ENCODE results near the gene LYSMD4.

LYSMD4 gene

DNA sequence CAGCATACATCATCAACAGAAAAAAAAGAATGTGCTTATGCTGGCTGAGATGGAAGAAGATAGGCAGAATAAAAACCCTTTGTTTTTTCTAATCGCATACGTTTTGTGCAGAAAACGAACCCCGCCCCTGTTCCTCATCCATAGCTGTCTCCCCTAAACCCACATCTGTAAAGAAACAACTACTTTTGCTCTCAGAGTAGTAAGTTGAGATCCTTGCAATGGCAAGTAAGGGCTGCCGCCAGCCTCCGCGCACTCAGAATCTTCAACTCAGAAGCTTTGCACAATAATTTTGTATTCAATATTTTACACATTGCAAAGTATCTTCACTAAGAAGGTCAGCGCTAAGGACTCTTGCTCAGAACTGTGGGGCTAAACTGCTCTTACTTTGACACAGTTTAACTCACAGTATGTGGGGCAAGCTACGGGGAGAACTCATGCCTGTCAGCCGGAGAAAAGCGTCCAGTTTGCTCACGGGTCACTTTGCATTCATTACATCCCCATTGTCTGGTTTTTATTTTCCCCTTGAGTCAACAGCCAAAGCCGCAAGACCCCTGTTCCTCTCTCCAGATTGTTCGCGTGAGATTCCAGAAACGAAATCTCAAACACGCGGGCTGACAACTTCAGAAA, 1.0 kb downstream of the LYSMD4 start:
- Histone ChIP-seq H3K4me3 (peak overlapping the region; percentile 90), H3K4me1 (peaks cover 62% of the 10 kb centered on the region), H4K20me1 (peaks cover 29% of the 10 kb centered on the region), H3K9me3 (no peaks in the 10 kb centered on the region), H3K36me3 (peaks cover 18% of the 10 kb centered on the region), H3K9ac (peak overlapping the region; percentile 74), H3K4me2 (peak overlapping the region; percentile 100), H3K27ac (no peak overlapping the region), H3K27me3 (peaks cover 25% of the 10 kb centered on the region)
- no peak for TF ChIP-seq Cebpa-rat (IDR thresholded peaks at IDR 0.05)

DNA sequence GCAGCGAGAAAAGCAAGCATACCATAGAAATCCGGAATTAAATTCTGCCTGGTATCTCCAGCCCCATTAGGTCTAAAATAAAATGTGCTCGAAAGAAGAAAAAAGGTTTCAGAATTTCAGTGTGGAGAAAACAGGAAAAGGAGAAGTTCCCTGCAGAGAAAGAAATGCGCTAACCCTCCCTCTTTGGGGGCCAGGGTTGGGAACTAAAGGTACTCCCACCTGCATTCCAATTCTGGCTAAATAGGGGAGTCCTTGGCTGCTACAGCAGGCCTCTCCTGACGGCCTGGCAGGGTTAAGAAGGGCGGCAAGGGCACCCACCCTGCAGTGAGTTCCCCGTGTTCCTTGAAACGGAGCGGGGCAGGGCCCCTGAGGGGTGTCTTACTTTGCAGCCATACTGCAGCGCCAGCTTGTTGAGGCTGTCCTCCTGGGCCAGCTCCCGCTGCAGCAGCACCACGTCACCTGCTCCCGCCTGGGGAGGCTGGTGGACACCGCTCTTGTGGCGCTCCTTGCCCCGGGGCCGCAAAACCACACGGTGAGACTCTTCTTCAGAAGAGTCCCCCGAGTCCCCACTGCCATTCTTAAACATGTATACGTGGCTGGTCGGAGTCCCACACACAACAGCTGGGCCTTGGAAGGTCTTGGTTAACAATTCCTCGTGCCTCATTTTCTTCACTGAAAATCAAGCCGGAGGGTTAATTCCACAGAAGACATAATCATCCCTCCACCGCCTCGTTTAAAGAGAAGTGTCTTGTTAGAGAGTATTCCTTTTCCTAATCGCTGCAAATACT, 1.7 kb downstream of the LYSMD4 start:
- peaks cover 25% of the 10 kb centered on the region for H3K27me3 ChIP-seq
- no peak overlapping the region for H3K4me3 ChIP-seq
- no peak overlapping the region for H3K27ac ChIP-seq
- H3K4me2 ChIP-seq = peak overlapping the region; percentile 100
- peaks cover 69% of the 10 kb centered on the region for H3K4me1 ChIP-seq
- H3K9me3 ChIP-seq = no peaks in the 10 kb centered on the region
- H3K36me3 ChIP-seq = peaks cover 18% of the 10 kb centered on the region
- no peak overlapping the region for H3K9ac ChIP-seq
- H4K20me1 ChIP-seq = peaks cover 29% of the 10 kb centered on the region
- TF ChIP-seq Cebpa-rat (IDR thresholded peaks at IDR 0.05) = no peak

DNA sequence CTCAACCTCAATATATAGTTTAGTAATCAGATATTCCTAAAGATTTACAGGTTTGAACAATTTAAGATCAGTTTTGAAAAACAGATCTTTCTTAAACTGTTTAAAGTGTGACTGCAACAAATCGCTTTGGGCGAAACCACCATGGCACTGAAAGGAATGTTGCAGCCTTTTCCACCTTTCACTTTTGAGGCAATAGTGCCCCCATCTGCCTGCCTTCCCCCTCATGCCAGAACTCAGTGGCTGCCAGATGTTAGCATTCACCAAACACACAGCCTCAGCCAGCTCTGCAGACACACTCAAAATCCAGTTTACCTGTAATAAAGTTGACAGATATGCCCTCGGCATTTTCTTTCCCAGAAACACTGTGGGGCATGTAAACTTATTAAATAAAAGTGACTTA, 3.3 kb downstream of the LYSMD4 start:
- no peak overlapping the region for H3K4me3 ChIP-seq
- H3K27me3 ChIP-seq = peaks cover 25% of the 10 kb centered on the region
- H3K27ac ChIP-seq = no peak overlapping the region
- TF ChIP-seq Cebpa-rat (IDR thresholded peaks at IDR 0.05) = no peak
- peaks cover 9% of the 10 kb centered on the region for H3K9me3 ChIP-seq
- peaks cover 29% of the 10 kb centered on the region for H4K20me1 ChIP-seq
- H3K4me1 ChIP-seq = peaks cover 85% of the 10 kb centered on the region
- no peak overlapping the region for H3K9ac ChIP-seq
- H3K36me3 ChIP-seq = peaks cover 21% of the 10 kb centered on the region
- H3K4me2 ChIP-seq = peak overlapping the region; percentile 100

DNA sequence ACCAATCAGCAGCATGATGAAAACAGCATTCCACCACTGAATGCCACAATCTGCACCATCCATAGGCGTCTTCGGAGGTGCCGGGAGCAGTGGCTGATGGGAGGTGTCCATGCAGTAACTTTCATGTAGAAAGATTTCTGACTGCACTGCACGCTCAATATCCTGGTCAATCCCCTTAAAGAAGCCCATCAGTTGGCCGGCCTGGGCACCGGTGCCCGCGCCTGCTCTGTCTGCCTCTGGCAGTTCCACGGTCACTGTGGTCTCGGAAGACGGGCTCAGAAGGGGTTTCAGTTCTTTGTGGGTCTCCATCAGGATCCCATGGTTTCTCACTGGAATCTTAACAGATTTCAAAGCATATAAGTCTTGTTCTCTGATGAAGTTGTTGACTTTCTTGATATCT, 3.9 kb downstream of the LYSMD4 start:
- Histone ChIP-seq H3K4me2 (peak overlapping the region; percentile 100), H4K20me1 (peaks cover 29% of the 10 kb centered on the region), H3K27me3 (peaks cover 25% of the 10 kb centered on the region), H3K4me3 (no peak overlapping the region), H3K27ac (no peak overlapping the region), H3K9ac (no peak overlapping the region), H3K36me3 (peaks cover 27% of the 10 kb centered on the region), H3K4me1 (peaks cover 91% of the 10 kb centered on the region), H3K9me3 (peaks cover 15% of the 10 kb centered on the region)
- TF ChIP-seq Cebpa-rat (IDR thresholded peaks at IDR 0.05) = no peak

GRCh38 chr15:99728916-99729315, 4.3 kb downstream of the LYSMD4 start:
- H3K9me3 ChIP-seq = peaks cover 19% of the 10 kb centered on the region
- no peak overlapping the region for H3K27ac ChIP-seq
- peak overlapping the region; percentile 100; the same call in 1 of the 2 replicates for H3K4me2 ChIP-seq
- H3K4me3 ChIP-seq = no peak overlapping the region
- peaks cover 25% of the 10 kb centered on the region for H3K27me3 ChIP-seq
- peaks cover 29% of the 10 kb centered on the region for H4K20me1 ChIP-seq
- H3K4me1 ChIP-seq = peaks cover 93% of the 10 kb centered on the region
- H3K9ac ChIP-seq = no peak overlapping the region
- TF ChIP-seq Cebpa-rat (IDR thresholded peaks at IDR 0.05) = no peak
- H3K36me3 ChIP-seq = peaks cover 31% of the 10 kb centered on the region

DNA sequence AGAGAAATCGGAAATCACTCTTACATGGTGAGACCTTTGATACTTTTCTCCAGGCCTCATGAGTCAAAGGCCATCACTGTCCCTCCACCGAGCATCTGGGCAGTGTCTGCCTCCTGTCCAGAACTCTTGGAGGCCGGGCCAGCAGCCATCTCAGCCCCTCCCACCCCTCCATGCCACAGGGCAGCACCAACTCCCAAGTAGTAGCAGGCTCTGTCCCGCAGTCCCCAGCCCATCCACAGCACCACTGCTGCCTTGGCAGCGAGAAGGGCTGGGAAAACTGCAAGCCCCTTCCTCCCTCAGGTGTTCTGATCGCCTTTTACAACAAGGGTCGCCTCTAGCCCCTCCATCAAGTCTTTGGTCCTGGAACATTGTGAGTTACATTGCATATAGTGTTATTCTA, 5.5 kb downstream of the LYSMD4 start:
- Histone ChIP-seq H3K9ac (no peak overlapping the region), H3K27ac (no peak overlapping the region), H3K4me3 (no peak overlapping the region), H3K9me3 (peaks cover 27% of the 10 kb centered on the region), H3K36me3 (peaks cover 37% of the 10 kb centered on the region), H3K4me1 (peaks cover 99% of the 10 kb centered on the region), H3K27me3 (peaks cover 21% of the 10 kb centered on the region), H3K4me2 (peak overlapping the region; percentile 7; the same call in 1 of the 2 replicates), H4K20me1 (peaks cover 26% of the 10 kb centered on the region)
- no peak for TF ChIP-seq Cebpa-rat (IDR thresholded peaks at IDR 0.05)

- H3K4me2 ChIP-seq = 0 out of 2 replicates have a peak overlapping the region, but pooled peaks have one; percentile 77
- peaks cover 99% of the 10 kb centered on the region for H3K4me1 ChIP-seq
- no peak overlapping the region for H3K4me3 ChIP-seq
- no peak overlapping the region for H3K9ac ChIP-seq
- H4K20me1 ChIP-seq = peaks cover 22% of the 10 kb centered on the region
- H3K9me3 ChIP-seq = peaks cover 31% of the 10 kb centered on the region
- no peak for TF ChIP-seq Cebpa-rat (IDR thresholded peaks at IDR 0.05)
- H3K27ac ChIP-seq = no peak overlapping the region
- H3K27me3 ChIP-seq = peaks cover 17% of the 10 kb centered on the region
- H3K36me3 ChIP-seq = peaks cover 41% of the 10 kb centered on the region
These were observed 5.9 kb downstream of the LYSMD4 start for GRCh38 chr15:99727330-99727729.

DNA sequence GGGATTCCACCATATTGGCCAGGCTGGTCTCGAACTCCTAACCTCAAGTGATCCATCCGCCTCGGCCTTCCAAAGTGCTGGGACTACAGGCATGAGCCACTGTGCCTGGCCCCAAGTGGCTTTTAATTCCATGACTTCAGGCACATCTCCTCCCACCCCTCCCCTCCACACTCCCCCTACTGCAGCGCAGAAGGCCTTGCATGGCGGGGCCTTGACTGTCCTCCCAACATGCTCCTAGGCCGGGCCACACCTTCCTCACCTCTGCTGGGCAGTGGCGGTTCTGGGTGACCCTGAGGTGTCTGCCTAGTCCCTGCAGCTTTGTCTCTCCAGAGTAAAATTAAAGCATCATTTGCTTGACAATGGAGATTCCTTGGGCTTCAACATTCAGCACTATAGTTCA, 6.9 kb downstream of the LYSMD4 start:
- H3K4me1 ChIP-seq = peaks cover 98% of the 10 kb centered on the region
- H4K20me1 ChIP-seq = peaks cover 12% of the 10 kb centered on the region
- peak overlapping the region; percentile 41; the same call in 1 of the 2 replicates for H3K4me3 ChIP-seq
- no peak for TF ChIP-seq Cebpa-rat (IDR thresholded peaks at IDR 0.05)
- peaks cover 39% of the 10 kb centered on the region for H3K9me3 ChIP-seq
- H3K9ac ChIP-seq = peak overlapping the region; percentile 13; the same call in 1 of the 2 replicates
- peak overlapping the region; percentile 47 for H3K27ac ChIP-seq
- peaks cover 7% of the 10 kb centered on the region for H3K27me3 ChIP-seq
- H3K36me3 ChIP-seq = peaks cover 48% of the 10 kb centered on the region
- H3K4me2 ChIP-seq = peak overlapping the region; percentile 77

DNA sequence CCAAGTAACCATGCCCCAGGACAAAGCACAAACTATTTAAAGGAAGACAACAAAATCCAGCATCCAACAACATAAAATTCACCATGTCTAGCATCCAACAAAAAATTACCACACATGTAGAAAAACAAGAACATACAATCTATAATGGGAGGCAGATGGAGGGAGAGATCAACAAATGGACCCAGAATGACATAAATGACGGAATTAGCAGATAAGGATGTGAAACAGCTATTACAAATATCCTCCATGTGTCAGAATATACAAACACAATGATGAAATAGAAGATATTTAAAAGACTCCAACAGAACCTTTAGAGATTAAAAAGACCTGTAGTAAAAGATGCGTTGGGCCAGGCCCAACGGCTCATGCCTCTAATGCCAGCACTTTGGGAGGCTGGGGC, 10.8 kb downstream of the LYSMD4 start:
- TF ChIP-seq Cebpa-rat (IDR thresholded peaks at IDR 0.05) = no peak
- peaks cover 39% of the 10 kb centered on the region for H3K9me3 ChIP-seq
- H3K27ac ChIP-seq = peak overlapping the region; percentile 96; the same call in 1 of the 2 replicates
- H3K4me3 ChIP-seq = no peak overlapping the region
- no peak overlapping the region for H3K4me2 ChIP-seq
- peaks cover 98% of the 10 kb centered on the region for H3K4me1 ChIP-seq
- no peaks in the 10 kb centered on the region for H3K27me3 ChIP-seq
- H3K9ac ChIP-seq = no peak overlapping the region
- H4K20me1 ChIP-seq = no peaks in the 10 kb centered on the region
- peaks cover 31% of the 10 kb centered on the region for H3K36me3 ChIP-seq

DNA sequence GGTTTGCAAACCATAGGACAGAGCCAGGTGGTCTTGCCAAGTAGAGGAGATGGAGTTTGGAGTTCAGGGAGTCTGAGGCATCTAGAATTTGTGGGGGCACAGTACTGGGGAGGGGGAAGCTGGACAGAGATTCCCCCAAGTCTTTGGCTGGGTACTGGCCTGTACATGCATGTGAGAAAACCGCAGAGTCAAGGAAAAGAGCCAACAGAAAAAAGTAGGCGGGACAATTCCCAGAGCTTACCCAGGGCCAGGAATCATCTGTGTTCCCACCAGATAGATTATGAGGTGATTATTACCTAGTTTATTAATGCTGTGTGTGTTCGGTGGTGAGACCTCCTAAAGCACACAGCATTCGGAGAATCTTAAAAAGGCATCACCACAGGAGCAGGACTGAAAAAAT, 11.3 kb downstream of the LYSMD4 start:
- H3K36me3 ChIP-seq = peaks cover 31% of the 10 kb centered on the region
- H3K4me3 ChIP-seq = no peak overlapping the region
- H3K27ac ChIP-seq = peak overlapping the region; percentile 96
- no peaks in the 10 kb centered on the region for H4K20me1 ChIP-seq
- H3K4me2 ChIP-seq = peak overlapping the region; percentile 94
- peaks cover 97% of the 10 kb centered on the region for H3K4me1 ChIP-seq
- H3K9ac ChIP-seq = no peak overlapping the region
- TF ChIP-seq Cebpa-rat (IDR thresholded peaks at IDR 0.05) = no peak
- H3K27me3 ChIP-seq = no peaks in the 10 kb centered on the region
- peaks cover 39% of the 10 kb centered on the region for H3K9me3 ChIP-seq

Data from BLaER1 (cell line).